CD8-positive, alpha-beta memory T cell (primary cell): ENCODE data around the gene CEP350. TPM values are rescaled to one million over a fixed set of nuclear protein-coding genes. Genes with fewer than 3 reads are reported as not detected.
"Not testable (repeated sequence)": the region's sequence is repeated elsewhere in the genome, so short reads cannot be mapped to it uniquely, and the experiment has no call there.

Experiments
- CTCF ChIA-PET: fragments of 350-600 bp; sonication (Branson Sonifier 250); formaldehyde crosslinking; loops from one replicate; lab custom pipeline; 2021; ENCODE audit warnings: antibody characterized with exemption; lab: Charles Lee
- POLR2A ChIA-PET: fragments of 350-600 bp; sonication (Branson Sonifier 250); formaldehyde crosslinking; loops from one replicate; lab custom pipeline; 2021; ENCODE audit warnings: antibody characterized with exemption; lab: Charles Lee
- DNase-seq, 5 donors: peaks; one replicate each; pipeline versions ENCODE4 v3.0.0 to v3.0.0-alpha.2; 2020 to 2022; ENCODE audit warnings: mixed read lengths in 1 of 5
- H3K27ac ChIP-seq: one replicate; pipeline ENCODE4 v1.7.0; 2013; ENCODE audit warnings: low read depth, mild to moderate bottlenecking, low read length, moderate library complexity
- H3K27me3 ChIP-seq: 2 replicates; pipeline ENCODE4 v1.7.0; 2013; ENCODE audit warnings: low read length, mild to moderate bottlenecking; ENCODE audit not compliant: insufficient read depth, poor library complexity, severe bottlenecking
- H3K36me3 ChIP-seq: 2 replicates; pipeline ENCODE4 v1.7.0; 2013; ENCODE audit warnings: mild to moderate bottlenecking, low read length, moderate library complexity; ENCODE audit not compliant: insufficient read depth
- H3K4me1 ChIP-seq: 2 replicates; pipeline ENCODE4 v1.7.0; 2013; ENCODE audit warnings: mild to moderate bottlenecking, low read length, moderate library complexity; ENCODE audit not compliant: insufficient read depth
- H3K4me3 ChIP-seq: 2 replicates; pipeline ENCODE4 v1.7.0; 2013; ENCODE audit warnings: mild to moderate bottlenecking, low read length
- H3K9me3 ChIP-seq: 2 replicates; pipeline ENCODE4 v1.7.0; 2013; ENCODE audit warnings: mild to moderate bottlenecking, low read length
- H3K27ac Mint-ChIP-seq, 8 donors: one replicate each; pipeline ENCODE4 v1.8.0; 2020 to 2021; ENCODE audit warnings: mixed read lengths in 8 of 8, mild to moderate bottlenecking in 6 of 8, inconsistent platforms in 3 of 8, moderate library complexity in 3 of 8
- H3K27me3 Mint-ChIP-seq, 2 donors: one replicate each; pipeline ENCODE4 v1.8.0; 2020 to 2021; ENCODE audit warnings: mixed read lengths in 2 of 2, mild to moderate bottlenecking in 1 of 2, moderate library complexity in 1 of 2
- H3K36me3 Mint-ChIP-seq, 3 donors: one replicate each; pipeline ENCODE4 v1.8.0; 2020 to 2021; ENCODE audit warnings: mixed read lengths in 3 of 3, inconsistent platforms in 1 of 3, mild to moderate bottlenecking in 1 of 3
- H3K4me1 Mint-ChIP-seq, 3 donors: one replicate each; pipeline ENCODE4 v1.8.0; 2020 to 2021; ENCODE audit warnings: mixed read lengths in 3 of 3, inconsistent platforms in 1 of 3, mild to moderate bottlenecking in 1 of 3
- H3K4me3 Mint-ChIP-seq, 7 donors: one replicate each; pipeline ENCODE4 v1.8.0; 2020 to 2021; ENCODE audit warnings: mixed read lengths in 7 of 7, mild to moderate bottlenecking in 6 of 7, moderate library complexity in 4 of 7, inconsistent platforms in 2 of 7
- H3K9me3 Mint-ChIP-seq, 5 donors: one replicate each; pipeline ENCODE4 v1.8.0; 2020 to 2022; ENCODE audit warnings: mixed read lengths in 5 of 5, mild to moderate bottlenecking in 3 of 5, moderate library complexity in 2 of 5, inconsistent platforms in 1 of 5
- polyA plus RNA-seq: library from polyadenylated mRNA; unstranded; fragments of 300-500 nt; fragmentation: Illumina TruSeq; gene quantifications from one replicate; pipeline ENCODE4 v1.2.3, GENCODE V29; 2021
- total RNA-seq, 2 experiments: library from RNA; stranded (reverse); gene quantifications; one replicate each; pipeline ENCODE4 v1.2.3, GENCODE V29; 2021

The CEP350 gene
- total and polyA plus RNA-seq, 3 experiments from 2014 or later: 41.4 to 60.1 (median 43.3) TPM

GRCh38 chr1:179953974-179954492 is 577 bp upstream of the CEP350 start:
- H3K27ac Mint-ChIP-seq: peak overlapping the region; percentile 93 to 98 (median 96)
- no peaks in the 10 kb centered on the region for H3K36me3 ChIP-seq

GRCh38 chr1:179955287-179955680 is 674 bp downstream of the CEP350 start:
- ChIA-PET POLR2A (interaction anchor here (0.5 to 2.9 kb wide), 4 partner anchors 10 to 151 kb away, joined by 3 to 47 read pairs (median 4); partner anchors contain the start of gene TOR1AIP1), CTCF (interaction anchor here (3.5 kb wide), 1 partner anchor 73 kb away, joined by 18 read pairs; the partner anchor contains the start of gene TOR1AIP1)
- Mint-ChIP-seq H3K27me3 (no peaks in the 10 kb centered on the region), H3K9me3 (no peaks in the 10 kb centered on the region), H3K4me1 (peaks cover 58 to 74% (median 69%) of the 10 kb centered on the region in 3 donors), H3K36me3 (peaks cover 0 to 10% (median 0%) of the 10 kb centered on the region in 3 donors), H3K4me3 (peak overlapping the region; percentile 90 to 96 (median 93)), H3K27ac (peak overlapping the region; percentile 84 to 96 (median 94))
- no peak for DNase-seq
- peak overlapping the region; percentile 88 for H3K4me3 ChIP-seq
- H3K27me3 ChIP-seq: no peaks in the 10 kb centered on the region
- H3K27ac ChIP-seq: peak overlapping the region; percentile 78
- H3K9me3 ChIP-seq: no peaks in the 10 kb centered on the region
- H3K36me3 ChIP-seq: no peaks in the 10 kb centered on the region
- H3K4me1 ChIP-seq: peaks cover 42% of the 10 kb centered on the region

More at GRCh38 chr1:179953974-179954492, 577 bp upstream of the CEP350 start:
- no peaks in the 10 kb centered on the region for H3K9me3 ChIP-seq
- peaks cover 42% of the 10 kb centered on the region for H3K4me1 ChIP-seq
- H3K4me3 ChIP-seq: peak overlapping the region; percentile 88
- H3K27ac ChIP-seq: peak overlapping the region; percentile 78
- CTCF ChIA-PET: interaction anchor here (0.8 to 3.5 kb wide), 4 partner anchors 13 to 225 kb away, joined by 3 to 18 read pairs (median 3); partner anchors contain the start of gene TOR1AIP1
- peak overlapping the region; percentile 90 to 95 (median 90) for H3K4me3 Mint-ChIP-seq
- peak in 3 of 5 donors; percentile 15 to 57 (median 18) for DNase-seq
- POLR2A ChIA-PET: interaction anchor here (0.6 to 2.9 kb wide), 6 partner anchors 21 to 81 kb away, joined by 3 to 47 read pairs (median 3); partner anchors contain the start of gene TOR1AIP1
- H3K4me1 Mint-ChIP-seq: peaks cover 53 to 63% (median 57%) of the 10 kb centered on the region in 3 donors
- no peaks in the 10 kb centered on the region for H3K9me3 Mint-ChIP-seq
- H3K27me3 Mint-ChIP-seq: no peaks in the 10 kb centered on the region
- H3K27me3 ChIP-seq: no peaks in the 10 kb centered on the region
- H3K36me3 Mint-ChIP-seq: peaks cover 0 to 9% (median 0%) of the 10 kb centered on the region in 3 donors

GRCh38 chr1:179955731-179956130 is 1.1 kb downstream of the CEP350 start:
- Mint-ChIP-seq H3K27me3 (no peaks in the 10 kb centered on the region), H3K4me1 (peaks cover 58 to 76% (median 71%) of the 10 kb centered on the region in 3 donors), H3K9me3 (no peaks in the 10 kb centered on the region), H3K4me3 (peak overlapping the region; percentile 90 to 96 (median 93)), H3K36me3 (peaks cover 0 to 11% (median 0%) of the 10 kb centered on the region in 3 donors), H3K27ac (peak overlapping the region; percentile 84 to 96 (median 94))
- peaks cover 42% of the 10 kb centered on the region for H3K4me1 ChIP-seq
- H3K4me3 ChIP-seq: peak overlapping the region; percentile 88
- POLR2A ChIA-PET: interaction anchor here (0.6 to 1.1 kb wide), 2 partner anchors 73 to 150 kb away, joined by 3 to 4 read pairs; partner anchors contain the start of gene TOR1AIP1
- CTCF ChIA-PET: interaction anchor here (3.5 kb wide), 1 partner anchor 73 kb away, joined by 18 read pairs; the partner anchor contains the start of gene TOR1AIP1
- no peaks in the 10 kb centered on the region for H3K36me3 ChIP-seq
- no peaks in the 10 kb centered on the region for H3K27me3 ChIP-seq
- H3K9me3 ChIP-seq: no peaks in the 10 kb centered on the region
- H3K27ac ChIP-seq: peak overlapping the region; percentile 78
- no peak for DNase-seq

GRCh38 chr1:179958359-179958758 is 3.7 kb downstream of the CEP350 start:
- Mint-ChIP-seq H3K36me3 (peaks cover 5 to 25% (median 10%) of the 10 kb centered on the region in 3 donors), H3K27me3 (no peaks in the 10 kb centered on the region), H3K4me3 (no peak overlapping the region), H3K27ac (peak overlapping the region in 1 of 8 donors; percentile 58), H3K4me1 (peaks cover 55 to 78% (median 73%) of the 10 kb centered on the region in 3 donors), H3K9me3 (no peaks in the 10 kb centered on the region)
- peaks cover 32% of the 10 kb centered on the region for H3K4me1 ChIP-seq
- H3K36me3 ChIP-seq: no peaks in the 10 kb centered on the region
- ChIA-PET POLR2A (no interaction called here), CTCF (no interaction called here)
- no peak overlapping the region for H3K27ac ChIP-seq
- H3K9me3 ChIP-seq: no peaks in the 10 kb centered on the region
- H3K27me3 ChIP-seq: no peaks in the 10 kb centered on the region
- H3K4me3 ChIP-seq: no peak overlapping the region
- DNase-seq: no peak

GRCh38 chr1:179962168-179962567 is 7.6 kb downstream of the CEP350 start:
- Mint-ChIP-seq H3K27ac (peak overlapping the region in 2 of 8 donors; percentile 24 to 69), H3K4me1 (peaks cover 54 to 78% (median 66%) of the 10 kb centered on the region in 3 donors), H3K36me3 (peaks cover 5 to 20% (median 10%) of the 10 kb centered on the region in 3 donors)
- DNase-seq, H3K9me3 Mint-ChIP-seq, H3K27ac ChIP-seq, H3K36me3 ChIP-seq, CTCF ChIA-PET, H3K4me3 Mint-ChIP-seq, H3K27me3 ChIP-seq, H3K27me3 Mint-ChIP-seq, POLR2A ChIA-PET, H3K9me3 ChIP-seq, H3K4me3 ChIP-seq: not testable (repeated sequence)
- H3K4me1 ChIP-seq: peaks cover 14% of the 10 kb centered on the region

- H3K27me3 Mint-ChIP-seq: no peaks in the 10 kb centered on the region
- Histone ChIP-seq H3K4me1 (peaks cover 25% of the 10 kb centered on the region), H3K36me3 (no peaks in the 10 kb centered on the region), H3K4me3 (no peak overlapping the region), H3K27ac (no peak overlapping the region), H3K27me3 (no peaks in the 10 kb centered on the region), H3K9me3 (no peaks in the 10 kb centered on the region)
- POLR2A ChIA-PET: no interaction called here
- peaks cover 0 to 2% (median 0%) of the 10 kb centered on the region in 5 donors for H3K9me3 Mint-ChIP-seq
- peaks cover 57 to 78% (median 65%) of the 10 kb centered on the region in 3 donors for H3K4me1 Mint-ChIP-seq
- DNase-seq: no peak
- H3K4me3 Mint-ChIP-seq: no peak overlapping the region
- H3K36me3 Mint-ChIP-seq: peaks cover 5 to 31% (median 18%) of the 10 kb centered on the region in 3 donors
- H3K27ac Mint-ChIP-seq: no peak overlapping the region
- CTCF ChIA-PET: interaction anchor here (1.3 kb wide), 1 partner anchor 13 kb away, joined by 3 read pairs; no protein-coding TSS in a partner anchor
Measured at GRCh38 chr1:179966551-179966950, 11.9 kb downstream of the CEP350 start.

- CTCF ChIA-PET: interaction anchor here (1.0 kb wide), 1 partner anchor 102 kb away, joined by 3 read pairs; no protein-coding TSS in a partner anchor
- Mint-ChIP-seq H3K4me1 (peaks cover 57 to 79% (median 70%) of the 10 kb centered on the region in 3 donors), H3K27ac (peak overlapping the region in 3 of 8 donors; percentile 35 to 69 (median 46)), H3K4me3 (peak overlapping the region in 2 of 7 donors; percentile 6 to 18), H3K9me3 (peaks cover 0 to 2% (median 0%) of the 10 kb centered on the region in 5 donors), H3K27me3 (no peaks in the 10 kb centered on the region), H3K36me3 (peaks cover 5 to 30% (median 16%) of the 10 kb centered on the region in 3 donors)
- no peak for DNase-seq
- Histone ChIP-seq H3K27me3 (no peaks in the 10 kb centered on the region), H3K4me1 (peaks cover 25% of the 10 kb centered on the region), H3K27ac (no peak overlapping the region), H3K4me3 (no peak overlapping the region), H3K9me3 (no peaks in the 10 kb centered on the region), H3K36me3 (no peaks in the 10 kb centered on the region)
- POLR2A ChIA-PET: interaction anchor here (0.6 kb wide), 1 partner anchor 119 kb away, joined by 8 read pairs; no protein-coding TSS in a partner anchor
Measured at GRCh38 chr1:179968284-179968993, 13.8 kb downstream of the CEP350 start.
